ENCODE results near the gene COG5.

The COG5 gene

GRCh38 chr7:107304063-107304462 is 259.7 kb downstream of the COG5 start:
- no peaks in the 10 kb centered on the region for H3K4me1 ChIP-seq (ENCODE audit: insufficient read depth, low read length, severe bottlenecking)
- no peak overlapping the region for H3K4me3 ChIP-seq (ENCODE audit: low read depth, low read length, poor library complexity, severe bottlenecking)
- no peak overlapping the region for H2AFZ ChIP-seq (ENCODE audit: low read length)
- H3K9me2 ChIP-seq (ENCODE audit: low read depth, low read length), result no peaks in the 10 kb centered on the region
- no peak overlapping the region for H3K4me2 ChIP-seq (ENCODE audit: low read length)
- no peak for TF ChIP-seq EZH2 (IDR thresholded peaks at IDR 0.05; ENCODE audit: borderline replicate concordance, low read length)
- no peak for TF ChIP-seq CTCF (IDR thresholded peaks at IDR 0.05; ENCODE audit: low read length)
- H3K9me3 ChIP-seq (ENCODE audit: low read length), result no peaks in the 10 kb centered on the region
- H3K27ac ChIP-seq (ENCODE audit: low read depth, low read length, poor library complexity, severe bottlenecking), result no peak overlapping the region
- H3K79me2 ChIP-seq (ENCODE audit: insufficient read depth, low read length), result no peaks in the 10 kb centered on the region
- H4K20me1 ChIP-seq (ENCODE audit: insufficient read depth, low read length), result no peaks in the 10 kb centered on the region
- H3K27me3 ChIP-seq (ENCODE audit: insufficient read depth, low read length), result no peaks in the 10 kb centered on the region
- no peak overlapping the region for H3K9ac ChIP-seq (ENCODE audit: low read length)
- no peaks in the 10 kb centered on the region for H3K36me3 ChIP-seq (ENCODE audit: insufficient read depth, low read length)
- no peaks in the 10 kb centered on the region for H3F3A ChIP-seq (ENCODE audit: insufficient read depth, low read length)

GRCh38 chr7:107302250-107302847 is 261.4 kb downstream of the COG5 start:
- Histone ChIP-seq H3K4me1 (ENCODE audit: insufficient read depth, low read length, severe bottlenecking) (no peaks in the 10 kb centered on the region), H3K9me3 (ENCODE audit: low read length) (no peaks in the 10 kb centered on the region), H3K4me3 (ENCODE audit: low read depth, low read length, poor library complexity, severe bottlenecking) (no peak overlapping the region), H3K36me3 (ENCODE audit: insufficient read depth, low read length) (peaks cover under 1% of the 10 kb centered on the region; the same call in 1 of the 2 replicates), H3K27ac (ENCODE audit: low read depth, low read length, poor library complexity, severe bottlenecking) (no peak overlapping the region), H3K79me2 (ENCODE audit: insufficient read depth, low read length) (no peaks in the 10 kb centered on the region), H3K27me3 (ENCODE audit: insufficient read depth, low read length) (no peaks in the 10 kb centered on the region), H3K4me2 (ENCODE audit: low read length) (no peak overlapping the region), H3K9ac (ENCODE audit: low read length) (no peak overlapping the region), H2AFZ (ENCODE audit: low read length) (no peak overlapping the region), H3F3A (ENCODE audit: insufficient read depth, low read length) (no peaks in the 10 kb centered on the region), H3K9me2 (ENCODE audit: low read depth, low read length) (no peaks in the 10 kb centered on the region), H4K20me1 (ENCODE audit: insufficient read depth, low read length) (no peaks in the 10 kb centered on the region)
- TF ChIP-seq CTCF (IDR thresholded peaks at IDR 0.05; ENCODE audit: low read length) (no peak), EZH2 (IDR thresholded peaks at IDR 0.05; ENCODE audit: borderline replicate concordance, low read length) (no peak)

GRCh38 chr7:107294182-107294581 is 269.5 kb downstream of the COG5 start:
- Histone ChIP-seq H4K20me1 (ENCODE audit: insufficient read depth, low read length) (no peaks in the 10 kb centered on the region), H3K4me1 (ENCODE audit: insufficient read depth, low read length, severe bottlenecking) (no peaks in the 10 kb centered on the region), H3K9me2 (ENCODE audit: low read depth, low read length) (no peaks in the 10 kb centered on the region), H3K36me3 (ENCODE audit: insufficient read depth, low read length) (peaks cover 10% of the 10 kb centered on the region), H3K79me2 (ENCODE audit: insufficient read depth, low read length) (no peaks in the 10 kb centered on the region), H3K27me3 (ENCODE audit: insufficient read depth, low read length) (no peaks in the 10 kb centered on the region), H2AFZ (ENCODE audit: low read length) (no peak overlapping the region), H3K9me3 (ENCODE audit: low read length) (0 out of 2 replicates have a peak, but pooled peaks cover 2% of the 10 kb centered on the region), H3K9ac (ENCODE audit: low read length) (no peak overlapping the region), H3F3A (ENCODE audit: insufficient read depth, low read length) (no peaks in the 10 kb centered on the region), H3K4me3 (ENCODE audit: low read depth, low read length, poor library complexity, severe bottlenecking) (no peak overlapping the region), H3K27ac (ENCODE audit: low read depth, low read length, poor library complexity, severe bottlenecking) (no peak overlapping the region), H3K4me2 (ENCODE audit: low read length) (no peak overlapping the region)
- TF ChIP-seq CTCF (IDR thresholded peaks at IDR 0.05; ENCODE audit: low read length) (no peak), EZH2 (IDR thresholded peaks at IDR 0.05; ENCODE audit: borderline replicate concordance, low read length) (no peak)
